HG03354 (cell line): Measurements from ENCODE around the gene HIVEP2.
A peak's percentile ranks its signal among the peaks of the same experiment; 100 is the strongest.

Experiments
- ATAC-seq: cut with Tn5 transposase; IDR thresholded peaks from one replicate; pipeline ENCODE4 v1.9.1; 2021; ENCODE audit warnings: mild to moderate bottlenecking; ENCODE audit not compliant: unreplicated experiment, poor library complexity, severe bottlenecking

Gene HIVEP2

DNA sequence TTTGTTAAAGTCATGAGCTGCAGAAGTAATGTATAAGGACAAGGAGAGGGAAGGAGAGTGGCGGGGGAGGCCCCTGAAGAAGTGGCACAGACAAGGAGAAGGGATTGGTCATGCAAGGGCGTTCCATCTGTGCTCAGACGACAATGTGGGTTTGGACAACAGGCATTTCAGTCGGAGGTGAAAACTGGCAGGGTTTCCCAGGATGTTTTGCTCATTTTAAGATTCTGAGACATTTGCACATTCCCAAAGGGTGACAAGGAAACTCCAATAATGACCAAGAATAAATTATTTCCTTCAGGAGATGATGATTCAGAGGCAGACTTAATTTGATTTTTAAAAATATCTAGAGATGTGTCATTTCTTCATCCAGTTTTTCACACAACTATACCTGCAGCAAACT is 181.8 kb downstream of the HIVEP2 start:
- ATAC-seq = no peak

DNA sequence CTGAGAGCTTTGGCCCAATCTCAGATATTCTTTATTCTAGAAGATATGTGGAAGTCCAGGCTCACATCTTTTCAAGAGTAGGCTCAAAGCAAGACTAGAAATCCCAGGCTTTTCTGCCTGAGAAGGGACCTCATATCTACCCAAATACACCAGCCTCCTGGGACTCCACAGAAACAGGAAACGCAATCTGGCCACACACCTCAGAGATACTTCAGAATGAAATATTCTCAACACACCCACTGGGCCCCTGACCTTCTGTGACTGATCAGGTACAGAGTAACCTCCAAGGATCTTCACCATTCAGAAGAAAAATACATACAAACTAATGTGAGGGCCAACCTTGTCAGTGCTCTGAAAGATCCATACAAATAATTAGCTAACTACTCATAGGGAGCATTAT is 183.2 kb downstream of the HIVEP2 start:
- ATAC-seq = peak; percentile 80

DNA sequence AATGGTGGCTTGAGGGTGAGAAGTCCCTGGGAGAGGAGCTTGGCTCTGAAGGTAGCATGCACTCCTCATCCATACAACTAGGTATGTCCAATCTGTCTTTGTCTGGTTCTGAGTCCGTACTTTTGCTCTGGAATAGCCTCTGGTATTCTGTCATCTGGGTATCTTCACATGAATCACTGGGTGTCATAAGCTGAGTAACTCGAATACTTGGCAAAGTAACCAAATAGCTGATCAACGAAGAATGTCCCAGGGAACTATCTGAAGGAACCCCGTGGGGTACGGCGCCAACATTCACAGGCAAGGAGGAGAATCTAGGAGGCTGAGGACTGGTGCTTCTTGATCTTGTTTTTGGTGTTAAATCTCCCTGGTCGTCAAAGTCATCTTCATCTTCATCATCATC is 184.8 kb downstream of the HIVEP2 start:
- no peak for ATAC-seq

DNA sequence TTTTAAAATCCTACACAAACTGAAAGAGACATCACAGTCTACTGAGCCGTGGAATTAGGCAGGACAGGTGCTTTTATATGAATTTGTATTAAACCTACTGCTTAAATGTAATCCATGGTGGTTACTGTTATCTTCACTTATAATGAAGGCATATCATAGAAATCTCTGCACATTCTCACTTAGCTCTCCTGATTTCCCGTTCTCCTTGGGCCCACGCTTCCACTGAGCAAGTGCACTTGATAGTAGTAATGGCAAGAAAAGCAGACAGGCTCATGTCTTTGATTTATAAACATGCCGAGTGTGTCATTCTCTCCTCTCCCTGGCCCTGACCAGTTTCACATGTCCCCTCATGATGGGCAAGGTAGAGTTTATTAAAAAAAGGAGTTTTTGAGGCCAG is 186.3 kb downstream of the HIVEP2 start:
- no peak for ATAC-seq

DNA sequence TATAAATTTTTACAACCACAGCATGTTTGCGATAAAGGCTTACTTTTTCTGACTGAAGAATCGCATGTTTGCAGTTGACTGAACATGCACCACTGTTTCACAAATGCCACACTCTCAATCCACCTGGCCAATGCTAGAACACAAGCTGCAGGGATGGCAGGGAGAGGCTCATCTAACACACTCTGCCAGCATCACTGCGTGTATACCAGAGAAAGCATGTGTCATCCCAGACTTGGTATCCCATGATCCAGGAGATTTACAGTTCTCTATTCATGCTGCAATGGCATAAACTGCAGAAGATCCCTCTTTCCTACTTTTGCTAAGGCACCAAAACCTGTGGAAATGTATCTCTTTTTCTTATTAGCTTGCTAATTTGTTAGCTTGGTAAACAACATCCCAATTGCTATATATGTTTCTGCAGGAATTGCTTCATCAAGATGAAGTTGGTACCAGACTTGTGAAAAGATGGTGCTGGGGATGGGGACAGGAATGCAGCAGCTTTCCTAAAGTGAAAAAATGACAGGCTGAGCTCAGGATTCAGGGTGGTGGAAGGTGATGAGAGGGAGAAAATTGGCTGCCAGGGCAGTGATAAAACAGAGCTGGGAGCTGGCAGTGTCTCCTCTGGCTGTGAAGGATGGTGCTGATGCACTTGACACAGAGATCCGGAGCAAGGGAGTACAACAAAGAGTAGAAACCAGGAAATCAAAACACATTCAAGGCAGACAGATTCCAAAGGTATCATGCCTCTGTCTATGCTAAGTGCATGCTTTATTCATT is 186.9 kb downstream of the HIVEP2 start:
- no peak for ATAC-seq

DNA sequence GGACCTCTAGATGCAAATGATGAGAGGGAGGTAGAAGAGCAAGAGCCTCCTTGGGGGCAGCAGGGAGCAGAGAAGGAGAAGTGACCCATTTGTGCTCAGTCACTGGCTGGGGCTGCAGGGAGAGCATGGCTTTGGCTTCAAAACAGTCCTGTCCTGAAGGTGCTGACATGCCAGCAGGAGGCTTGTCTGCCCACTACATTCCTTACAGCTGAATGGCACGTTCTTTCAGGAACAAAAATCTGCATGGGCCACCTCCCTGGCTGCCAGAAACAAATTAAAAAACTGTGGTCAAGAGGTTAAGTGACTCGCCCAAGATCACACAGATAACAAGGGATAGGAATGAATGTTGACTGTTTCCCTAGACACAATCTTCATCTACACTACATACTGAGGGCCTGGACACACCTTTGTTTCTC is 188.8 kb downstream of the HIVEP2 start:
- no peak for ATAC-seq

DNA sequence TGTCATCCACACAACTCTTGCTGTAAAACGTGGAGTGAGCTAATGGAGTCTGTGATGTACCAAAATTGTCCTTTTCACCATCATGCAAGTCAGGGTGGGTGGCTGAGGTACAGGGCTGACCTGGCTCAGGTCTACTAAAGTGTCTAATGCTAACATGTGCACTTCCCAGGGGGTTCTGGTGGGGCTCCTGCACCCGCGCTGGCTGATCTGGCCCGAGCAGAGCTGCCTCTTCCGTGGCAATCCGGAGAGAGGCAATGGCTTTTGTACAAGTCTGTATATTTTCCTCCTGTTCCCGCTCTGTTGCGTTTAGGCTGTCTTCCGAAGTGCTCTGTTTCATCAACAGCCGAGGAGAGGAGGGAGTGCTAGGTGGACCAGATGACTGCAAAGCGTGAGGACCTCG is 191.8 kb downstream of the HIVEP2 start:
- ATAC-seq = no peak

DNA sequence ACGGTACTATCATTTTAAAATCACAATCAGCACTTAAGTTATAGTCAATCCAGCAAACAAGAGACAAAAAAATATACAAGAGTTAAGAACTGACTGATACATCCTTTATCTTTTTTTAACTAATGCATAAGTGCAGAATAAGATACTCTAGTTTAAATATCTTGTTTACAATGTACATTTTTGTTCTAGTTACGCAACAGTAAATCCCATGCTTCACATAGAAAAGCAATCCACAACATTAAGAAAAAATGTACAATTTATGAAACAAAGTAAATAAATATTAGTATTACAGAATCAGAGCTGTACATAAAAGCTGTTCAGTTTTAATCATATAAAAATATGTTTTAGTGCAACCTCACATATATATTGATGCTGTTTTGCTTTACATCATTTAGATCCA is 192.6 kb downstream of the HIVEP2 start:
- no peak for ATAC-seq

DNA sequence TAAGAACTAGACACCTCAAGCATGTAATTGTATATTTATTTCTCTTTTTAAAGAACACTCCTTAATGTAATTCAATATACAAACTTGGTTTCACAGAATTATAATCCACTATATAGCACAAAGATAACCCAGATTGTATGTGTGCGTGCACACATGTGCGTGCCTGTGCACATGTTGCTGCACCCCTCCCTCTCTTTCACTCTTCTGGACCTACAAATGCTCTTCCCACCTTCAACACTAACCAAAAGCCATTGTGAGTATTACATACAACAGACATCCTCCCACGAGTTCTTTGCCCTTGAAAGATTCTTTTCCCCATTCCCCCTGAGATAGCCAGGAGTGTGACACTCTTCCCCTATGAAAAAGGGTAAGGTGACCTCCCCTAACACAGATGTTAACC is 193.5 kb downstream of the HIVEP2 start:
- ATAC-seq = no peak

DNA sequence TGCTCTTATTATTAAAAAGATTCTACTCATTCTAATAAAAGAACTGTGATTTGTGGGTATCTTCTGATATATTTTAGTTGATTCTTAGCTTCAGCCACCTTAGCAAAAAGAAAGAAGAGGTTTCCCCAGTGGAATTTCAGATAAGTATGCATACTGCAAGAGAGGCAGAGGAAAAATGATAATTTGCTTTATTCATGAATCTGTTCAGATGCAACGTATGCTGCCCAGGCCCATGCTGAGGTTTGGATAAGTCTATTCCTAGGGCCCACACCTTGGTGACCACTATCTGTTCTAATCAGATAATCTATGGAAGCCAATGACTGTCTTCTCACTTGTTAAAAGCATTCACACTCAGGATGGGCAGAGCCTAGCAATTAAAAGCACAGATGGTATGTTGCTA is 194.0 kb downstream of the HIVEP2 start:
- no peak for ATAC-seq

DNA sequence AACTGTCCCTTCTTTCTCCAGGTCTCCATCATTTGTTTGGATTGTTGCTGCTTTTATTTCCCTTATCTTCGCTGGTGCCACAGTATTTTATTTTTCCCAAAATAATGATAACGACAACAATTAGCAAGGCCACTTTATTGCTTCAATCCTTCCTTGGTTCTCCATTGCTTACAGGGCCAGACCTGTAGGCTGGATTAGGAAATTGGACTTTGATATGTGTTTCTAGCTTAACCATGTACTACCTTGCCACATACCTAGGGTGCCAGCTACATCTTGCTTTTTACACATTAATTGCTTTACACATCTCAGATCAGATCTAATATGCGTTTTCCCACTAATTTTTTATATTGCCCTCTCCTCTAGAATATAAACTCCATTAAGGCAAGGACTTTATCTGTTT is 195.4 kb downstream of the HIVEP2 start:
- no peak for ATAC-seq

DNA sequence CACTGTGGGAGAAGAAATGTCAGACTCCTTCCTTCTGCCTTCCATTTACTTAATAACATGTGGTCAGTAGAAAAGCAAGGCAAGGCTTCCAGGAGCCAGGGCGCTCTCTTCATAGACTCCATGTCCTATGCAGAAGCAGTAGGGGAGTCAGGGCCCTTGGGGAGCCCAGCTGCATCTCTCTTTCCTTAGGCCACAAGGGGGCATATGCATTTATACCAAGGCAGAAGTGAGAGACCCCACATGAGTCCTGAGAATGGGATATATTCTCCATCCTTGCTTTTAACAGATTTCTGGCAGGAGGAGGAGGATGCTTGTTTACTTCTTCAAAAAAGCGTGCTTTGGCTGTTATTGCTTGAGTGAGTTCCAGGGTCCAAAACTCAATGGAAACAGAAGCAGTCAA is 198.5 kb downstream of the HIVEP2 start:
- ATAC-seq = peak; percentile 80

DNA sequence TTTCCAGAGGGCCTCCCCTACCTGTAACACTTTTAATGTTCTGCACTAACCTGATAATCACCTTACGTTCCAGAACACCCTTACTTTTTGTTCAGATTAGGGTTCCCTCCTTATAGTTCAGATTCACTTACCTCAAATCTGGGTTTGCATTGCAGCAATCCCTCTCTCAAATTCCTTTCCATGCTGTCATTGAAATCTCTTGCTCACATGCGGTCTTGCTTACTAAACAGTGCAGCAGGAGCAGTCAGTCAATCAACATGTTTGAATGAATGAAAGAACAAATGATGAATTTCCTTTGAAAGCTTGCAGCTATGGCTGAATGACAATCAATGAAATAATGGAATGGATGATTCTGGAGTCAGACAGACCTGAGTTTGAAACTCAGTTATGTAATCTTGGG is 200.1 kb downstream of the HIVEP2 start:
- no peak for ATAC-seq

DNA sequence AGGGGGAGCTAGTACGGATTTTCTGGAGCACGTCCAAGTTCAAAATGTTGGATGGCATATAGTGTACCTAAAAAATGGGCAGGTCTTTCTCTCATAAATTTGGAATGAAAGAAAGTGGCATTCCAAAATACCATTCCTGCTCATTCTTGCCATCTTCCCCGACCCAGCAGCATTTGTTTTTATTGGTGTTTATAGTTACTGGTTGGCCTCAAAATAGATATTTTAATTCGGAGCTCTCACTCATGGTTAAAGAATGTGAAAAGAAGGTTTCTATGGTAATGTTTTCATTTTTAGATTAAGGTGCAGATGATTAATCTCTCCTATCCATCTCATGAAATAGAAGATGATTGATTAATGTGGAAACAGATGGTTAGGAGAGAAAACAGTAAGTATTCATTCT is 204.5 kb downstream of the HIVEP2 start:
- no peak for ATAC-seq

DNA sequence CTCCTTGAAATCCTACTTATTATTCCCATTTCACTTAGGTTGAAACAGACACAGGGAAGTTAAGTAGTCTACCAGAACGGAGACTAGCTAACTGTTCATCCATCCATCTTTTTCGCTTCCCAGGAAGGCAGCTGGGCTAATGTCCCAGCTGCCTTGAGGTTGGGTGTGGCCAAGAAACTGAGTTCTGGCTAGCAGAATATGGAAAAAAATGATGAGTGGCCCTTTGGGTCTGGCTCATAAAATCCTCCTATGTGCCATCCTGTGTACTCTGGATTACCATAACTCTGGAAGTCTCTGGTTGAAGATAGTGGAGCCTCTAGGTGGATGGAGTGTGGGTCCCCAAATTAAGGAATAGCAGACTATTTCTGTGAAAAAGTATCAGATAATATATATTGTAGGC is 206.2 kb downstream of the HIVEP2 start:
- no peak for ATAC-seq

DNA sequence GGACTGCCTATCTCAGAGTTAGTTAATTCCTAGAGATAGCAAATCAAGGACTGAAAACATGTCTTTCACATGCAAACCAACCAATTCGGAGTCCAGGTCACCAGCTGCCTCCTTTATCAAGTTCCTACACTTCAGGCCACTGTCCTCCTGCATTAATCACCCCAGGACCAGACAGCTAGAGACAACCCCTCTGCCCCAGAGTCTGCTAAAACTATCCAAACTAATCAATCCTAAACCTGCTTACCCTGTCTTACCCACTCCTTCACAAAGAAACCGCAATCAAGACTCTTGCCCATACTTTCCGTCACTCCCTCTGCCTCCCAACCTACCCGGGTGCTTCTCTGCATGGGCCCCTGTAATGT is 207.0 kb downstream of the HIVEP2 start:
- ATAC-seq = no peak

DNA sequence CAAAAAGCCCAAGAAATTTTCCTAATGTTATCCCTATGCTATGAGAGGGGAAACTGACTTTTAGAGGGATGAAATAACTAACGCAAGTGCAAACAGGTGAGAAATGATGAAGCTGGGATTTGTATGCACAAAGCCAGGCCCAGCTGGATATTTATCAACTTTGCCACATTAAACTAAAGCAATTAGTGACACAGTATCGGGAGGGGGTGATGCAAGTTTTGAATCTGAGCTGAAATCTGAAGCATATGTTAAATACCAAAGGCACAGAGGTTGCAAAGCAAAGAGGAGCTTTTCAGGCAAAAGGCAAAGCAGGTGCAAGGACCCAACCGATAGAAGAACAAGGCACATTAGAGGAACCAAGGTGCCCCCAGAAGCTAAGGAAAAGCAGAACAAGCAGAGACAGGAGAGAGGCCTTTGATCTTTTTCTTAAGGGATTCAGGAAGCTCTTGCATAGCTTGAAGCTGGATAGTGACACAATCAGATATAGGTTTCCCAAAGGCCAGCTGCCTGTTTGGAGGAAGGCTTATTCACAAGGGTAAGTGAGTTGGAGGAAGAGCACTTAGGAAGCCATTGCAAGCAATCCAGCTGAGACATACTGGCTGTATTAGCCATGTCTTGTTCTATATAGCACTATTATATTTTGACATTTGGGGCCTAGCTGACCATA is 207.5 kb downstream of the HIVEP2 start:
- no peak for ATAC-seq

DNA sequence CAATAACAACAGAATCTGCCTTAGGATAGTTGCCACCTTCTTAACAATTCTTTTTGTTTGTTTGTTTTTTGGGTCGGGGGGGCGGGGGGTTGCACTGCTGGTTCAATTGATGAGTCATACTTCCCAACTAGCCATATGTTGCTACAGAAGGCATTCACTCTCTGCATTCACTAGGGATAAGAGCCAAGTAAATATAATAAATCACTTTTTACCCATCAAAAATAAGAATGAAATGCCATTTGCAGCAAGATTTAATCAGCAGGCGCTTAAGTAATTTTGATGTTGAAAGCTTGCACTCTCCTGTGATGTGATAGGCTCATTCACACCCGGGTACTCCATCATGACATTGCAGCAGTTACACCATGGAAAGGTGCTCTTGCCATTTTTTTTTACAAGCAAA is 209.8 kb downstream of the HIVEP2 start:
- no peak for ATAC-seq

DNA sequence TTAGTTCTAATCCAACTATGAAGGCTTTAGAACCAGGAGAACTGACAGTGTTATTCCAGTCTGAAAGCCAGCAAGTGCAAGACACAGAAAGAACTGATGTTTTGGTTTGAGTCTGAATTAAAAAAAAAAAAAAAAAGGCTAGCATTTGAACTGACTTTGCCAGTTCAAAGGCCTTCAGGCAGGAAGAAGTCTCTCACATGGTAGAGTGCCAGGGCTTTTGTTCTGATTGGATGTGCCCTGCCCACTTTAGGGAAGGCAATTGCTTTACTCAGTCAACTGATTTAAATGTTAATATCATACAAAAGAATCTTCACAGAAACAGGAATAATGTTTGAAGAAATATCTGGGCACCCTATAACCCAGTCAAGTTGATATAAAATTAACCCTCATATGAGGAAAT is 212.2 kb downstream of the HIVEP2 start:
- no peak for ATAC-seq

DNA sequence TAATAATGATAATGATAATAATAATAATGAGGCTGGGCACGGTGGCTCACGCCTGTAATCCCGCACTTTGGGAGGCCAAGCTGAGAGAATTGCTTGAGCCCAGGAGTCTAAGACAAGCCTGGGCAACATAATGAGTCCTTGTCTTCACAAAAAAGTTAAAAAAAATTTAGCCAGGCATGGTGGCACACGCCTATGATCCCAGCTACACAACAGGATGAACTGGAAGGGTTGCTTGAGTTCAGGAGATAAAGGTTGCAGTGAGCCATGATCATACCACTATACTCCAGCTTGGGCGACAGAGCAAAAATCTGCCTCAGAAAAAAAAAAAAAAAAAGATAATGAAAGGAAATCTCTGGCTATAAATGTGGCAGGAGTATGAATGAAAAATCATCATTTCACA is 213.4 kb downstream of the HIVEP2 start:
- ATAC-seq = no peak

DNA sequence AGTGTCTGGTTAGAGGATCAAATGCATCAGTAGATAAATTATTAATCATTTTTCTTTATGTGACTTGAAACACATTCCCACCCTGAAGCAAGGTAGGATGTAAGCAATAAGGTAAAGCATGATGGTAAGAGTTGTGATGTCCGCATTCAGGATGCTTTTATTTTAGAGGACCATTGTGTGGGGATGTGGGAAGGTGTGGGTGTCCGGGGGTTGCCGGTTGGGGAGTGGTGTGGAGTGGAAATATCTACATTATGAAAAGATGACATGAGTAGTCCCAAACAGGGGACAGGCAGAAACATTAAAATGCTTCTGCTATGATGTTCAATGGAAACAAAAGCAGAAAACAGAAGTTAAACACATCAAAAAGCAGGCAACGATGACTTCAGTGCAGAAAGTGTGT is 215.4 kb downstream of the HIVEP2 start:
- ATAC-seq = no peak
